NCI-H146 treated with DMSO at 0.1 percent for 48 hours (cell line): ENCODE results near the gene YES1.
"Not testable (repeated sequence)": the region's sequence is repeated elsewhere in the genome, so short reads cannot be mapped to it uniquely, and the experiment has no call there.

ENCODE experiments used
- DNase-seq: peaks from one replicate; lab custom pipeline; 2025; ENCODE audit not compliant: unreplicated experiment; lab: John Stamatoyannopoulos, UW

Gene YES1

DNA sequence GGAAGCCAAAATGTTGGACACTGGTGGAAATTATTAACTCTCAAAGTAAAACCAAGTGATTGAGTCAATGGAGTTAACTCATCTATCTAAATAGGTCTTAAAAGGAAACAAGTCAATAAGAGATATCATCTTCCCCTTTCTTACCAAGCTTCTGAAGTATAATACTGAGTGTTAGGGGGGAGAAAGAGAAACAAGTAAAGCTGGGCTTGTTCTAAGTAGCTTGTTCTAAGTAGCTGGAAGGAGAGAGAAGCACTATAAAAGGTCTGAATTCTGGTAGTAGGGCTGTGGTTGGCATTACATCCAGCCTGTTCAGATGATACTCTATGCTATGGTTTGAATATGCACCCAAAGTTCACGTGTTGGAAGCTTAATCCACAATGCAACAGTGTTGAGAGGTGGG lies 26.8 kb downstream of the YES1 start:
- DNase-seq: no peak

DNA sequence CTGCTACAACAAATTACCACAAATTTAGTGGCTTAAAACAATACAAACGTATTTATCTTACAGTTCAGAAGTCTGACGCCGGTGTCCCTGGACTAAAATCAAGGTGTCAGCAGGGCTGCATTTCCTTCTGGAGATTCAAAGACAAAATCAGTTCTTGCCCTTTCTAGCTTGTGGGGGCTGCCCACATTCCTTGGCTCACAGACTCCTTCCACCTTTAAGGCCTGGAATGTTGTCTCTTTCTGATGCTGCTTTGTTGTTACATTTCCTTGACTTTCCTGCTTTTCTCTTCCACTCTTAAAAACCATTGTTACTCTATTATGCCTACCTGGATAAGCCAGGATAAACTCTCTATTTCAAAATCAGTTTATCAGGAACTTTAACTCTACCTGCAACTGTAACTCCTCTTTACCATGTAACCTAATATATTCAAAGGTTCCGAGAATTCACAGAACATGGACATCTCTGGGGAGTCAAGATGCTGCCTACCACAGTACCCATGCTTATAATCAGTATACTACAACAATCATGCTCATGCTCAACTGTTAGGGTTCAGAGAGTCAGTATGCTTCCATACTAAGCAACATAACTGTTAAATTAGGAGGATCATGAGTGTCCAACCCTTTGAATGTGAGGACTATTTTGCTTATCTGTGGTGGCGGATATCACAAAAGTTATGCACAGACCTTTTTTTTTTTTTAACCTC lies 27.4 kb downstream of the YES1 start:
- DNase-seq: no peak

DNA sequence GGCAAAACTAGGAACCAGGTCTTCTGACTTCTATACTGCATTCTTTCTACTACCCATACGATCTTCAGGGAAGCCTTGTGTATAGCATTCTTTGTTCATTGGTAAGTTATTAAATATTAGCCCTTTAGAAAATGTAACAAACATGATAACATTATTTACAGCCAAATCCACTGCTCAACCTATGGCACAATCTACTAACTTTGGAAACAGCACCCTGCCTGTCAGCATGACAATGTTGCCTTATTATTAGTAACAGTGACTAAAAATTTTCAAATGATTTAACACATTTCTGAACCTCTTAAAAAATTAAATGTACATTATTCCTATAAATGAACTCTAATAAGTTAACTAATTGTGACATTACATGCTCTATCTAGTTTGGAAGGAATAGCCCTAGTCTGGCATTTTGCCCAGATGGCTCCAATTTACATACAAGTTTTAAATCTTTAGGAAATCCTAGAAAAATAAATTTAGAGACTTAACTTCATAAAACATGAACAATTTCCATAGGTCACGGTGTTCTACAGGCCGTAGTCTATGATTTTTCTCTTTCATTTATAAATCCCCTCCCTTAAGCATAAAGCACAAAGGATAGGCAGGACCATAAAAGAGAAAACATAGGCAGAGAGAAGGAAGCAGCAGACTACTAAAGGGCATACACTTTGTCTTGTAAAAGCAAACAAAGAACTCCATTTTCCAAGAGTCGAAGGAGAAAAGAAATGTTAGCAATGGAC lies 33.7 kb downstream of the YES1 start:
- DNase-seq: no peak

DNA sequence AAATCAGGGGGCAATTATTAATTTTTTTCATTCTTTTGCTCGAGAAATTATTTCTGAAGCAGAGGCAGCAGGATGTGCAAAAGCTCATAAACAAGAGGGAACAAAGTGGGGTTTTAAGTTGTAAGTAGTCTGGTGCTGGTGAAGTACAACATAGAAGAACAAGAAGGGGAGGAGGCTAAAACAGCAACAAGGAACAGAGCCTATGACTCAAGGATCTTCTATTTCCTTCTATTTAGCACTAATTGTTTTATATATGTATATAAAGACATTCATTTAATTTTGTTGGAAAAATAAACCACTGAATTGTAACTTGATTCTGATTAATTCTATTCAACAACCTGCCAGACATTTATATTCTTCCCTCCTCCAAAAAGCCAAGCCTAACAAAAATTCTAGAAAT lies 35.0 kb downstream of the YES1 start:
- no peak for DNase-seq

DNA sequence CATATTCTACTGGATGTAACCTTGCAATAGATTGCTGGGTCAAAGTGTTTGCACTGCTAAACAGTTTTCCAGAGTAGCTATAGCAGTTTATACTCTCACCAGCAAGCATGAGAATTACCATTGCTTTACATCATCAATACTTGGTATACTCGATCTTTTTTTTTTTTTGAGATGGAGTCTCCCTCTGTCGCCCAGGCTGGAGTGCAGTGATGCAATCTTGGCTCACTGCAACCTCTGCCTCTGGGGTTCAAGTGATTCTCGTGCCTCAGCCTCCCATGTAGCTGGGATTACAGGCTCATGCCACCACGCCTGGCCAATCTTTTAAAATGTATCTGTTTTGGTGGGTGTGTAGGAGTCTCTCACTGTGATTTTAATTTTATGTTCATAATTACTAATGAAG lies 36.0 kb downstream of the YES1 start:
- DNase-seq: not testable (repeated sequence)

DNA sequence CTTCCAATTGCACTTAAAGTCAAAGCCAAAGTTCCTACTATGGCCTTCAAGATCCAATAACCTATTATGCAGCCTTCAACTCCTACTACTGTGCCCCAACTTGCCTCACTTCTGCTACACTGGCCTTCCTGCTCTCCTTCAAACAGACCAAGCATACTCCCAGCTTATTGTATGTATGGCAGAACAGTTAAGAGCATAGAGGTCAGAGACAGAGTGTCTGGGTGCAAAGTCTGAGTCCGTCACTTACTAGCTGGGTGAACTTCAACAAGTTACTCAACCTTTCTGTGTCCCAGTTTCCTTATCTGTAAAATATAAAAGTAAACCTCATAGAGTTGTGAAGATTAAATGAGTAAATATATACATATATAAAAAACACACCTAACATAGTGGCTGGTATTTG lies 37.2 kb downstream of the YES1 start:
- no peak for DNase-seq

DNA sequence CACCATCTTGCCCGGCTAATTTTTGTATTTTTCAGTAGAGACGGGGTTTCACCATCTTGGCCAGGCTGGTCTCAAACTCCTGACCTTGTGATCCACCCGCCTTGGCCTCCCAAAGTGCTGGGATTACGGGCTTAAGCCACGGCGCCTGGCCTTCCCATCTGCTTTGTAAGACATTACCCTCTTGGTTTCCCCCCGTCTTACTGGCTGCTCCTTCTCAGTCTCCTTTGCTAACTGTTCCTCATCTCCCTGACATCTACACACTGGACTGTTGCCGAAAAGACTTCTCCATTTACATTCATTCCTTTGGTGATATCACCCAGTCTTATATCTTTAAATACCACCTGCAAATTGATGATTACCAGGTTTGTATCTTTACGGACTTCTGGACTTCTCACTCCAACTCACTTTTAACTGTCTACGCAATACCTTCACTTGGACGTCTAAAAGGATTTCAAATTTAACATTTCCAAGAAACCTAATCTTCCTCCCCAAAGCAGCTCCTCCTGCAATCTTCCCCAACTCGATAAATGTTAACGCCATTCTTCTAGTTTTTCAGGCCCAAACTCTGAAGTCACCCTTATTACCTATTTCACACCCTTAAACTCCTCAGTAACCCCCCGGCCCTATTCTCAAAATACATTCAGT lies 37.9 kb downstream of the YES1 start:
- DNase-seq: no peak

DNA sequence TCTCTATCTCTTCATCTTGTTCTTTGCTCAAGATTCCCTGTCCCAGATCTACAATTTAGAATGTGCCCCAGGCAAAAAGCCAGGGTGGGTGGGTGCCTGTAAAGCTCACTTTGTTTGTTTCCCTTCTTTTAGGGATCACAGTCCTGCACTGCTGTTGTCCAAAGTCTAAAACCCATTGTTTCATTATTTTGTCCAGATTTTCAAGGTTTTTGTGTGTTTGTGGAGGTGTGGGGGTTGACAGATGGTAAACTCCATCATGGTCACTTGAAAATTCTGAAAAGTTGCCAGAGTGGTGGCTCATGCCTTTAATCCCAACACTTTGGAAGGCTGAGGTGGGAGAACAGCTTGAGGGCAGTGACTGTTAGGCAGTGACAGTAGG lies 41.5 kb downstream of the YES1 start:
- no peak for DNase-seq

DNA sequence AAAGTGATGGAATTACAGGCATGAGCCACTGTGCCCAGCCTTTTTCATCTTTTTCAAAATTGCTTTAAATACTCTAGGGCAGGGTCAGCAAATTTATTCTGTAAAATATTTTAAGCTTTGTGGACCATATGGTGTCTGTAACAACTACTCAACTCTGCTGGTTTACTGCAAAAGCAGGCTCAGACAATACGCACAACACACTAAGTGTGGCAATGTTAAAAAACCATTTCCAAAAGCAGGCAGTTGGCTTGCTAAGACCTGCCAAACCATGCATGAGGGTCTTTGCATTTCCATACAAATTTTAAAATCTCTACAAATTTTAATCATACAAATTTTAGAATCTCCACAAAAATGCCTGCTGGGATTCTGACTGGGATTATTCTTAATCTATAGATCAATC lies 44.1 kb downstream of the YES1 start:
- no peak for DNase-seq

DNA sequence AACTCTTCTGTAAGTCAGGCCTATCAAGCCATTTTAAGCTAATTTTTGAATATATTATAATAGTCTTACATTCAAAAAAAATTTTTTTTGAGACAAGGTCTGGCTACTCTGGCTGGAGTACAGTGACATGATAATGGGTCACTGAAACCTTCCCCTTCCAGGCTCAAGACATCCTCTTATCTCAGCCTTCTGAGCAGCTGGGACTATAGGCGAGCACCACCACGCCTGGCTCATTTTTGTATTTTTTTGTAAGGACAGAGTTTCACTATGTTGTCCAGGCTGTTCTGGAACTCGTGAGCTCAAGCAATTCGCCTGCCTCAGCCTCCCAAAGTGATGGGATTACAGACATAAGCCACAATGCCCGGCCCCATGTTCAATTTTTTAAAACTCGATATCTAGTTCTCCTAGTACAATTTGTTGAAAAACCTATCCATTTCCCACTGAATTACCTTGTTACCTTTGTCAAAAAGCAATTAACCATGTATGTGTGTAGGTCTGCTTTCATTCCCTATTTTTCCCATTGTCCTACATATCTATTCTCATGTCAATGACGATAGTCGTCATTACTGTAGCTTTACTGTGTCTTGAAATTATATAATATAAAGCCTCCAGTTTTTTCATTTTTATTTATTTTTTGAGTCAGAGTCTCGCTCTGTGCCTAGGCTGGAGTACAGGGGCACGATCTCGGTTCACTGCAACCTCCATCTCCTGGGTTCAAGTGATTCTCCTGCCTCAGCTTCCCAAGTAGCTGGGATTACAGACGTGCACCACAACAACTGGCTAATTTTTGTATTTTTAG lies 44.8 kb downstream of the YES1 start:
- DNase-seq: no peak

DNA sequence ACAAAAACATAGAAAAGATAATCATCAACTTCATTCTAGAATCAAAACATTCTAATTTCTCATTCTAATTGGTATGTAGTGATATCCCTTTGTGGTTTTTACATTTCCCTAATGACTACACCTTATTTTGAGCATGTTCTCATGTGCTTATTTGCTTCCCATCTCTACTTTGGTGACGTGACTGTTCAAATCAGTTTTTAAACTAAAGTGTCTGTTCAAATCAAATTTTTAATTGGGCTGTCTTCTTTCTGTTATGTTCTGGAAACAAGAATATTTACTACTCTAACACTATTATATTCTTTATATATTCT lies 45.5 kb downstream of the YES1 start:
- DNase-seq: no peak

DNA sequence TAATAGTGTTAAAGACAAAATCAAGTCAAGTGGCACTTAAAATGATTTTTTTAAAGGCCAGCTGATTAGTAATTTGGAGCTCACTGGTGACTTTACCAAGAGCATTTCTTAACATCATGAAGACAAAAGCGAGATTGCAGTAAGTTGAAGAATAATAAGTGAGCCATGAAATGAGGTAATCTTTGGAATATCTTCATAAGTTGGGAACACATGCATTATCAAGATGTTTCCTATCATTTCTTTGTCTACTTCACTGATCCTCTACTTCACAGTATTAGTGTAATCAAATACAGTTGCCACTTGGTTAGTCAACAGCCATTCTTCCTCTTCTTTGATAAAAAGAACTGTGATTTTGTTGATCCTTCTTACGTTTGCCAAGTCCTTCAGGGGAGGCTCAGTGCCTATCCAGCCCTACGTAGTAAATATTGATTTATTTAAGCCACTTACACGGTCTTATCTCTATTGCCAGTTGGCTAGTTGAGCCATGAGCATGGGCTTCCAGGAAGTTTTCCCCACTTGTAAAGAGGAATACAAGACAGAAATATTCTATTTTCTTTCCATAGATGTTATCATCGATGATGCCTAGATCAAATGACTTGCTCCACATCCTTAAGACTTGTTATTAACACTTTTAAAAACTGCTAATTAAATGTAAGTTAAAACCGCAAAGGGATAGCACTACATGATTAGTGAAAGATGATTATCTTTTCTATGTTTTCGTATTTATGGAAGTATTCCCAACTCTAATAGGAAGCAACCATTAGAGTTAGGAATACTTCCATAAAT lies 46.1 kb downstream of the YES1 start:
- no peak for DNase-seq

DNA sequence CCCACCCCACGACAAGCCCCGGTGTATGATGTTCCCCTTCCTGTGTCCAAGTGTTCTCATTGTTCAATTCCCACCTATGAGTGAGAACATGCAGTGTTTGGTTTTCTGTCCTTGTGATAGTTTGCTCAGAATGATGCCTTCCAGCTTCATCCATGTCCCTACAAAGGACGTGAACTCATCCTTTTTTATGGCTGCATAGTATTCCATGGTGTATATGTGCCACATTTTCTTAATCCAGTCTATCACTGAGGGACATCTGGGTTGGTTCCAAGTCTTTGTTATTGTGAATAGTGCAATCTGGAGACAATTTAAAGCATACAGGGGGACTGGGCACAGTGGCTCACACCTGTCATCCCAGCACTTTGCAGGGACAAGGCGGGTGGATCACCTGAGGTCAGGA lies 52.2 kb downstream of the YES1 start:
- not testable (repeated sequence) for DNase-seq

DNA sequence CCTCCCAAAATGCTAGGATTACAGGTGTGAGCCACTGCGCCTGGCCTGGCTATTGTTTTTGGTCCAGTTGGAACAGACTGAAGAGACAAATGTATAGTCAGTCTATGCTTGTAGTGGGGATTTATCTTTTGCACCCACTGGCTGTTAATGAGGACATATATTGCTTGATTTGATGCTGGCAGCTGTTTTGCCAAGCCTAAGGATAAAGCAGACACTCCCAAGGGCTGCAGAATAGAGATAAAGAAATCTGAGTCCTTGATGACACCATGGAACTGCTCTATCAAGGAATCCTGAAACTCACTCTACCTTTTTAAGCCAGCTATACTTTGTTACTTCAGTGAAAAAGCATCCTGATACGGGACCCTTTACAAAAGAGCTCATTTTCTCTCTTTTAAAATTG lies 56.5 kb downstream of the YES1 start:
- no peak for DNase-seq

DNA sequence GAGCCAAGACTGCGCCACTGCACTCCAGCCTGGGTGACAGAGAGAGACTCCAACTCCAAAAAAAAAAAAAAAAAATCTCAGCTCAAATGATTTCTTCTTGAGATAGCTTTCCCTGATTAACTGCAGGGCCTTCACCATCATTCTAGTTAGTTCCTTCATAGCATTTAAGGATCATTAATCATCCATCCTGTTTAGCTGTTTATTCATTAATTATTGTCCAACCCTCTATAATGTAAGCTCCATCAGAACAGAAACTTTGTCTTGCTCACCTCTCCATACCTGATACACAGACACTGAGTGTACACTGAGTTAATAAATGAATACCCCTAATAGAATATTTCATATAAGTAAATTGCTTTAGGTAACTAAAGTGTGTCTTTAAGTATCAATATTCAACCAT lies 57.4 kb downstream of the YES1 start:
- DNase-seq: no peak

DNA sequence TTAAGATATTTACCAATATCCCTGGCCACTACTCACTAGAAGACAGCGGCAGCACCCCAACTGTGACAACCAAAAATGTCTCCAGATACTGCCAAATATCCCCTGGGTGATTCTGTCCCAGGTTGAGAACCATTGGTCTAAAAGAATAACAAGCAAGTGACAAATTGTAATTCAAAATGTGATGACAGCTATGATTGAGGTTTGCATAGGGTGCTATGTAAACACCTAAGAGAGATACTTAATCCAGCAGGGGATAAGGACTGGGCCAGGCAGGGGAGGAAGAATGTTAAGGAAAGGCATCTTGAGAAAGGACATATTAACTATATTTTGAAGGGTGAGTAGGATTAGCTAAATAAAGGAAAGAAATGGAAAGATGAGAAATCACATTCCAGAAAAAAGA lies 61.6 kb downstream of the YES1 start:
- no peak for DNase-seq

DNA sequence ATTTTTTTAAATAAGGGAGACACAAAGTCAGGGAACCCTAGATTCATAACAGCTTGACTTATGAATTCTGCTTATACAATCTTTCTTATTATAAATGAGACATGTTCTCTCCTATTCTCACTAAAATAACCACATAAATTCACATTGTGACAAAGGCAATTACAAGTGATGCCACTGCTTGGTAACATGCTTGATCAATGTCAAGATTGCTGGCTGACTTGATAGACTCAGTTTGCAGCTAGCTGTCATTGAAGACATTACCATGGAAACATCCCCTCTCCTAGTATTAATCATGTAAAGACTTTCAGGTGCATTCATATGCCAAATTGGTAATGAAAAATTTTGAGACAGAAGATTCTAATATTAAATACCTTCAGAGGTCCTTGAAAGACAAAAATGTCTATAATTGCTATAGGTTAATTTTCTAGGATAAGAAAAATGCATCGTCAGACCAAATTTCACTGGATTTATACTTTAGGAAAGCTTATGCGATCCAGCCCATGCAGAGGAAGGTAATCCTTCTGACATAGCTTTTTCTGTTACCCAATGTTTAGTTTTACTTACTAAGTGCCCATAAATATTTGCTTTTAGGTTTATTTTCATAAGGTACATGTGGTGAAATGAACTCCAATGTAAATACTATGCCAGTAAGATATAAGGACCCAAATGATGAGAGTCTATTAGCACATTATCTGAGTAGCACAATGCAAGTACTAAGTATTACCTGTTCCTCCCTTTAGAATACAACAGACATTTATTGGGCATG lies 67.0 kb downstream of the YES1 start:
- no peak for DNase-seq

DNA sequence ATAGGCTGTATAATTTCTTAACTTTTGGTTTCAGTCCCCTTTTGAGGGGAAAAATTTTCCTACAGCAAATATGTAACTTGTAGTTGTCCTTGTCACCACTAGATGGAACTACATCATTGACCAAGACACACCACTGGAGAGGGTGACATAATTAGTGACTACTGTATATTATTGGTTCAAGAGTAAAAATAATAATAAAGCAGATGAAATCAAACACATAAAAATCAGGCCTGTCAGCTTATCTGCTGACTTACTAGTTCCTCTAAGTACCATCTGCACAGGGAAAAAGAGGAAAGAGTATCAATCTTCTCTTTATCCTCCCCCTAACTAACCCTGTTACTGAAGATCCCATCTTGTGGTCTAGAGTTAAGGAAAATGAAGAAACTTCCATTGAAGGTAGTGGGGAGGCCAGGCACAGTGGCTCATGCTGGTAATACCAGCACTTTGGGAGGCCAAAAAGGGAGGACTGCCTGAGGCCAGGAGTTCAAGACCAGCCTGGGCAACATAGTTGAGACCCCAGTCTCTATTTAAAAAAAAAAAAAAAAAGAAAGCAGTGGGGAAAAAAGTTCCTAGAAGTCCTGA lies 70.0 kb downstream of the YES1 start:
- peak; percentile 50 for DNase-seq

DNA sequence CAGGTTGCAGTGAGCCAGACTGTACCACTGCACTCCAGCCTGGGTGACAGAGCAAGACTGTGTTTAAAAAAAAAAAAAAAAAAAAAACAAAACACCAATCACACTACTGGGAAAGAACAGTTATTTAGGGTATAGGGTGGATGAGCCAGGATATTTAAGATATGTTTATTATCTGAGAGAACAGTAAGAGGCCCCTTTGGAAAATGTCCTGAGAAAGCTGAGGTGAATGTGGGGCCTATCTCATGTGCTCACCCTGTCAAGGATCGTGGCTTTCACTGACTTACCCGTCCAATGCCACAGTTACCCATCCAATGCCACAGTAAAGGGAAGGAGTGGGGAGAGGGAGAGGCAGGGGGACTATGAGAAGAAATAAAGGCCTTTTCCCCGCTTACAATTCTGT lies 79.7 kb downstream of the YES1 start:
- no peak for DNase-seq

DNA sequence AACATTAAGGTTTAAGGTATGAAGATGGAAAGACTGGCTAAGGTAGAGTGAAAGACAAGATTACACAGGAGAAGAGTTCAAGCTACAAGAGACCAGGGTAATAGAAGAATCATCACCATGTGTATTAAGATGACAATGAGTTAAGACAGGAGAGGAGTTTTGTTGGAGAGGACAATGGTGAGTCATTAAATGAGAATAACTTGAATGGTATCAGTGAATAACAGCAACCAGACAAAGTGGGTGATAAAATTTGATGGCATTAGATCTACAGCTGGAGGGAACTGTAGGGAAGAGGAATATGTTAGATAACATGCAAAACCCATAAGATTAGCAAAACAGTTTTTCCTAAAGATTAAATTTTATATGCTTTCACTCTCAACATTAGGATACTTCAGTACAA lies 80.9 kb downstream of the YES1 start:
- no peak for DNase-seq
